Stimulated activated CD8-positive, alpha-beta memory T cell treated with anti-CD3 and anti-CD28 coated beads, Interleukin-15, amount 100 ng/mL, for 1 hour (primary cell): ENCODE data around the gene SORCS2.

Experiments
- DNase-seq: peaks from one replicate; pipeline ENCODE4 v3.0.0-alpha.2; 2020; ENCODE audit warnings: low read depth

The SORCS2 gene

DNA sequence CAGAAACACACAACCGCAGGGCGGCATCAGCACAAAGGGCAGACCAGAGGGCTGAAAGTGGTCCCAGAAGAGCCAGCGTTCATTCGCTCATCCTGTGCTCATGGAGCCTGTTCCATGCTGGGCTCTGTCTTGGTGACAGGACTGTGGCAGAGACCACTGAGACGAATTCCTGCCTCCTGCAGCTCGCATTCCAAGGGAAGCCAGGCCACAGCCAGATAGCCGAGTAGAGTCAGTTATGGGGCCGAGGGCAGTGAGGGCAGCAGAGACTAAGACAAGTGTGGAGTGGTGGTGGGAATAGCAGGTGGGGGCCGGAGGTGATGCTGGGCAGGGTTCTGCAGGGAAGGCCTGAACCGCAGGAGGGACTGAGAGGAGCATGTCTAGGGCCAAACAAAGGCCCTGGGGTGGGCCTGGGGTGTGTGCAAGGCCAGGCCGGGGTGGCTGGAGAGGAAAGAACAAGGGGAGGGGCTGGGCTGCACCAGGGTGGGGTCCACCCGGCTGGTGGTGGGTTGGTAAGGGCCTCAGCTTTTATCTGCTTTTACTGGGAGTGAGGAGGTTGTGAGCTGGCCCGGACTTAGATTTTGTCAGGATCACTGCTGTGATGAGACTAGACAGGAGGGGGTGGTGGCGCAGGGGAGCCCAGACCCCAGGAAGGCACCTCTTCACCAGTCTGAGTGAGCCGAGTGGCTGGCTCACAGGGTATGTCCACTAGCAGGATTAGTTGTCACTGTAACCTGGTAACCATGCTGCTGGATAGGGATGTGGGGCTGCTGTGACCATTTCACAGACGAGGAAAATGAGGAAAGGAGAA is 236.1 kb downstream of the SORCS2 start:
- DNase-seq, result no peak

DNA sequence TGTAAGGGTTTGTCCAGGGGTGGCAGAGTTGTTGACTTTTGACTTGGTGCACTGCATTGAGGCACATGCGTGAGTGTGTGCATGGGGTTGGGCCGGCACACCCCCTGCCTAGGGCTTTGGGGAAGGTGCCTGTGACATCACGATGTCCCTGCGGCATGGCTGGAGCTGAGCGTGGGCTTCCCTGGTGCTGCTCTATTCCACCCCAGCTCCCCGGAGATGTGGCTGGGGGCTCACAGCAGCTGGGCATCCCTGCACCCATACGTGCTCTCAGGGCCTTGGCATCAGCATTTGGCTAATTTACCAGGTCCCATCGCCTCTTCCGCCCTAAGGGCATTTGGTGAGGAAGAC is 236.7 kb downstream of the SORCS2 start:
- no peak for DNase-seq

DNA sequence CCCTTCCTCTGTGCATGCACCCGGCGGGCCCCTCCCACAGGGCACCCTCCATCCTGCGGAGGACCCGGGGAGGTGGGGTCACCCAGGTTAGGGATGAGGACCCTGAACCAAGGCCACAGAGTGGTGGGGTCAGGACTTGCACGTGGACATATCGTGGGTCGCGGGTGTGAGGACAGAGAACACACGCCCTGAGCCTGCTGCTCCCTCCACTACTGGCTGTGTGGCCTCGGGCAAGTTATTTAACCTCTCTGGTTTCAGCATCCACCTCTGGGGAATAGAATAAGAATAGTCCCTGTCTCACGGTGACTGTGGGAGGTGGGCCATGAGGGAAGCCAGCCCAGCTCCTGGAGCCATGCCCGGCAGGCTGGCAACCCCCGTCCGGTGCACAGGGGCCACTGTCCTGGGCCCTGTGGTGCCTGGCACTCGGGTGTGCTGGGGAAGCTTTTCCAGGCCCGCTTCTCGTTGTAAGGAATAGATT is 237.3 kb downstream of the SORCS2 start:
- no peak for DNase-seq

DNA sequence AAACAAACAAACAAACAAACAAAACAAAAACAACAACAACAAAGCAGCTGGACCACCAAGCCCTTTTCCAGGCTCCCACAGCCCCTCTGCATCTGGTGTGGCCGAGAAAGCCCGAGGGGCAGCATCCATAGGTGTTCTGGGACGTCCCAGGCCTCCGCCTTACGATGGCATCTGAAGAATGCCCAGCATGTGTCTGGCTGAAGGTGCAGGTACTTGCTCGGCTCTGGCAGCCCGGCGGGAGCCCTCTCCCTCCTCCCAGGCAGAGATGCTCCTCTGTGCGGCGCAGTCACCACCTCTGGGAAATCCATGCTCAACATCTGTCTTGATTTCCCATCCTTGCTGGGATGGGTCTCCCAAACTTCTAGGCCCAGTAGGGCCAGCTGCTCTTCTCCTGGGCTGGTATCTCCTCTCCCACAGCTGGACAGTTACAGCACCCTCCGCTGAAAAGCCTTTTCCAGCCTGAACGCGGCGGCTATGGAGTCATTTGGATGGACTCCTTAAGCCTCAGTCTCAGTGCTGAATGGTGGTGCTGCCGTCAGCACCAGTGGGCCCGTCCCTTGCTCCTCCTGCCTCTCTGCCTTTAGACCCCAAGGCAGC is 238.1 kb downstream of the SORCS2 start:
- DNase-seq, result no peak

DNA sequence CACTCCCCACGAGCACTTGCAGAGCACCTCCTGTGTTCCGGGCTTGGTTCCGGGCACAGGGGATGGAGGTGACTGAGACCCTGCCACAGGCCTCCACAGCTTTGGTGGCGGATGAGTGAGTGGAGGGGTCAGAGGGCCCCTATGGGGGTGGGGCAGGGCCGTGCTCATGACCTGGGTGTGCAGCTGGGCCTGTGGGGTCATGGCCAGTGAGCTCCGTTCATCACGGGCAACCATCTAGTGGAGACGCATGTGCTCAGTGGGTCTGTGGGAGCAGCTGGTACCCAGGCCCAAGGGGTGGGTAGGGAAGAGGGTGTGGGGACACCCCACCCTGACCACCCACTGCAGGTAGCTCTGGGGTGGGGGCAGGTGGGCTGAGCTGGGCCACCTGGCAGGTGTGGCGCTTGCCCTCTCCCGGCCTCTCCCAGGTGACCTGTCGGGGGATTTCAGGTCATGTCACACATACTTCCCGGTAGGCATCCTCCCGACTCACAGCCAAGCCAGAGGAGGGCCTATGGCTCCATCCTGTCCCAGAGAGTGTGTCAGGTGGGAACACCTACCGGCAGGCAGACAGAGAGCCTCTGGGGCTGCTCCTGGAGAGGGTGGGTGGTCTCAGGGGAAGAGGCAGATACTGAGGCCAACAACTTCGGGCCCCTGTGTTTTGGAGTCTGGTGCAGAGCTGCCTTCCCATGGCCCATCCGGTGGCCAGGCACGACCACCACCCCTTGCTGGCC is 238.8 kb downstream of the SORCS2 start:
- DNase-seq, result no peak

DNA sequence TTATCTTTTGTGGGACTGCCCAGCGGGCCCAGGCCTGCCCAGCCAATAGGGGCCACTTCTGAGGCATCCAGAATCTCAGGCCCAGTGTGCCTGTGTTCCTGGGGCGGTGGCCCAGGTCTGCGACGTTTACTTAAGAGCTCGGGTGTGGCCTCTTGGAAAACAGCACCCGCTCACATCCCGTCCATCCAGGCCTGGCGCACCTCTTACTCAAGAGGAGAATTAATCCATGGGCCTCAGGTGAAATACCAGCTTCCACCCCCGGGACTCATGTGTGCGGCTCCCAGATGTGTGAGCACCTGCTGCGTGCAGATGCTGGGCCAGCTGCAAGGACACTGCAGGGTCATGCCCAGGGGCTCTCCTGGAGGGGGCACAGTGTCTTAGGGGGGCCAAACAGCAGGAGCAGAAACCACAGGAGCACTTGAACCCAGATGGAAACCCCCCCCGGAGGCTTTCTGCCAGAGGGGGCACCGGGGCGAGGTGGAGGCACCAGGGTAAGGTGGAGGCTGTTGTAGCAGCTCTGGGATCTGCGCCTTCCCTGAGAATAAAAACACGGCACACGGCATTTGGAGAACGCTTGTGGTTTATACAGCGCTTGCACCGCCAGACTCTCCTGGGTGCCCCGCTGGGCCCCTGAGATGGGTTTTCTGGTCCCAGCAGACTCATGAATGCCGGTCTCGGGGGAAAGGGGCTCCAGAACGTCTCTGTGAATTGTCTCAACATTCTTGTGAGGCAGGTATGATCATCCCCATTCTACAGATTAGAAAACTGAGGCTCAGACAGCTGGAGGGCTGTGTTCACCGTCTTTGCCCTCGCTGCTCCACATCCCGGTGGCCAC is 239.6 kb downstream of the SORCS2 start:
- no peak for DNase-seq

DNA sequence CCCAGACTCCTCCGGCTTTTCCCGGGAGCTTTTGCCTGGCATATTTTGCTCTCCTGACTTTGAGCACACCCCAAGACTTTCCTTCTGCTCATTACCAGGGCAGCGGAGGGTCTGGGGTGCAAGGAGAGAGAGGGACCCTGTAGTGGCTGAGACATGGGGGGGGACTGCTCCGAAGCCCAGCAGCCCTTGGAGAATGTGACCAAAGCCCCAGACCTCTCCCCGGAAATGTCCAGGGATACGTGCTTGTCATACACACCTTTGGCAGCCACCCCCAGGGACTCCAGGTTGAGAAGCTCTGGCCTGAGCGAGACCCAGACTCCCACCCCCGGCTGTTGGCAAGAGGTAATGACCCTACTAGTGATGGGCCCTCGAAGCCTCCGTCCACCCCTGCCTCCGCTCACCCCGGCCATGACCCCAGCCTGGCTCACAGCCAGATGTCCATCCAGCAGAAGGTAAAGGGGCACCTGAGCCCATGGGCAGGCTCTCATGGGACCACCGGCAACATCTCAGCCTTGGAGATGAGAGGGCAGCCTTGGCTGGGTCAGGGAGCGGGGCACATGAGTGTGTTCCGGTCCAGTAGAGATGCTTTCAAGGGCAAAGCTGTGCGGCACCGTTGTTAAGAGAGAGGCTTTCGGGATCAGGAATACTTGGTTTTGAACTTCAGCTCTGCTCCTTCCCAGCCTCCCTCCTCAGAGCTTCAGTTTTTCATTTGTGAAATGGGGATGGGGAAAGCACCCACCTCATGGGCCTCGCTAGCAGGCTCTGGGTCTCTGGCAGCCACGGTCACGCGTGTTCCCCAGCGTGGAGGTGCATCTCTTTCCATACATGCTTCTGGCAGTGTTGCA is 240.4 kb downstream of the SORCS2 start:
- DNase-seq, result no peak

DNA sequence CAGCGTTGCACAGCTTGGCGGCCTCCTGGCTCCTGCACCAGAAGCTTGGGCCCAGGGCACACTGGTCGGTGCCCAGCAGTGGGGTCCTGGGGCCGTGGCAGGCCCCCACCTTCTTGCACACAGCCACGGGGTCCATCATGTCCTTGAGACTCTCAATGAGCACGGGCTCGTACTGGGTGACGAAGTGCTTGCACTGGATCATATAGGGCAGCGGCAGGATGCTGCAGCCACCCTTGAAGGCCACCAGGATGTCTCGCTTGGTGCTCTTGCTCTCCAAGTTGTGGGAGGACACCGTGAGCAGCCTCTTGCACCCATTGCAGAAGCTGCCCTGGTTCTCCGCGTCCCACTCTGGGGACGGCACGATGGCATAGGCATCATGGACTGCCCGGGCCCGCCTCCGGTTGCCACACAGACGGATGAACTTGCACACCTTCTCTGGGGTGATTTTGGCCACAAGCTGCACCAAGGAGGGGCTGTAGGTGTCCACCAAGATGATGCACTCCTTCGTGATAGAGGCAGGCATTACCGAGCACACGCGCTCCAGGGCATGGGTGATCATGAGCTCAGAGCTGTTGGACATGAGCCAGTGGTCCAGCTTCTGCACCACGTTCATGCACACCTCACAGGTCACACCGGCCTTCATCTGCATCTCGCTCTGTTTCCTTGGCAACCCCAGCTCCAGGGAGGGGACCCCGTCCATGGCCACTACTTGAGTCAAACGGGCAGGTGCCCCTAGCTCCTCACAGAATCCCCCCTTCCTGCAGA is 241.2 kb downstream of the SORCS2 start:
- DNase-seq, result no peak

DNA sequence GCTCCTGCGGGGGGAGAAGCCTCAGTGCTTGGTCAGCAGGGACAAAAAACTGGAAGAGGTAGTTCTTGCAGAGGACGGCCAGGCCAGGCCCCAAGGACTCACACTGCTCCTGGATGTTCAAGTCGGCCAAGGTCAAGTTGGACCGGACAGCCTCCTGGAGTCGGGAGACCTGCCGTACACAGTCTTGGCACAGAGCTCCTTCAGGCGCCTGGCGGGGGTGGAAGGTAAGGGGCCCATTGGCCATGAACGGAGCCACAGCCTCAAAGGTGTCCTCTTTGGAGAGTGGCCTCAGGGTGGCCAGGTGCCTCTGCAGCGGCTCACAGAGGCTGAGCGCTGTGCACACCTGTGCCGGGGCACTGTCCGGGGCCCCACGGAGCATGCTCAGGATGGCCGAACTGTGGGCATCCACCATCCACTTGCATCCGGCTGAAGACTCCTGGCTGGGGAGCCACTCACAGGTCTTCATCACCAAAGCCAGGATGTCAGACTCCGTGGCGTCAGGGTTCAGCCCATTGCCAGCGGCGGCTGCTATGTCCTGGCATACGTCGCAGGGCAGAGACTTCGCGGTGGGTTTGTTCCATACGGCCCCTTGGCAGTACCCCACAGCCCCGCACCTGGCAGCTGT is 241.9 kb downstream of the SORCS2 start:
- no peak for DNase-seq

DNA sequence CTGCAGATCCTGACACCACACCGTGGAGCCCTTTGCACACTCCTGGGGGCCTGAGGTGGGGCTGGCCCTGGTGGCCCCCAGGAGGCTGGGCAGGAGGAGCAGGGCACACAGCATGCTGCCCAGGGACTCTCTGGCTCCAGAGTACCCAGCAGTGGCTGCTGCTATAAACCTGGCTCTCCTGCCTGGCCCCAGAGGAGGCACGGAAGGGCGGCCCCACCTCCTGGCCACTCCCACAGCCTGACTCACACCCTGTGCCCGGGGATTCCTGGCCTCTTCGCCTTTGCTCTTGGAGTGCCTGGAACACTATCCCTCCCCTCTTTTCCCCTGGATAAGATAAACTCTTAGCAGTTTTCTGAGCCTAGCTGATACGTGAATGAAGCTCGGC is 242.4 kb downstream of the SORCS2 start, which contains the start of gene PSAPL1:
PSAPL1 (minus strand) TSS at position 165 of the 385 bp plus-strand sequence; CDS start at position 114, 51 bp downstream.
- DNase-seq, result no peak

DNA sequence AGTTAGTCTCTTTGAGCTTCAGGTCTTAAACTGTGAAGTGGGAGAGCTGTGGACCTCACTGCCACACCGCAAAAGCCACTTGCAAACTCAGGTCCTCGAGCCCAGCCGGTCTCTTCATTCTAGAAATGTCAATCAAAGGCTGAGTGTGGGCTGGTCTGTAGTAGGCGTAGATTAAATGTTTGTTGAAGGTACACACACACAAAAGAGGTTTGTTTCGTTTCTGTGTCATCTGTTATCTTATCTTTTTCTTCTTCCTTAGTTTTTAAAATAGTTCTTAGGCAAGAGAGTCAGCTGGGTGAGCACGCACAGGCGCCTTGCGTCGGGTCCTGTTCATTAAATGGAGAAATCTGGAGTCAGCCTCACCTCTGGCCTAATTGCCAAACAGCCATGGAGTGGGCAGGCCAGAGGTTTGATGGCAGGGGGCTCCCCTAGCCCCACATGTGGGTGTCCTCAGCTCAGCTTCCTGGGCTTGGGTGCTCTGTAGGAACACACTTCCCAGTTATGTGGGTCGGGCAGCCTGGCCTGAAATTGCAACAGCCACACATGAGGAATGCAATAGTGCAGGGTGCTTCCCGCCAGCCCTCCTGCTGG is 243.2 kb downstream of the SORCS2 start:
- no peak for DNase-seq

DNA sequence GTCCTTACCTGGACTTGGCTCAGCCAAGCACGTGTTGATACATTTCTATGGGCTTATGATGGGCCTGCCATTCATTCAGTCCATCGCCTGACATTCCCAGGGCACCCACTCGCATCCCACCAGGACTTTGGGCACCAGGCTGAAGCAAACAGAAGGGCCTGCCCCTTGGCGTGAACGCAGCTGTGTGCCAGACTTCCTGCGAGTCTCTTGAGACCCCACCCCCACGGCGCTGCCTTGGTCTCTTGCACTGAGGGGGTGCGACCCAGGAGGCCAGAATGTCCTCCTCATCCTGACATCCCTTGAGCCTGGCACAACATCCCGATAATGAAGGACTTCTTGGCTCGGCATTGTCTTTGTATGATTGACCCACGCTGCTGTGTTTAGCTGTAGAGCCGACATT is 243.9 kb downstream of the SORCS2 start:
- DNase-seq, result no peak

DNA sequence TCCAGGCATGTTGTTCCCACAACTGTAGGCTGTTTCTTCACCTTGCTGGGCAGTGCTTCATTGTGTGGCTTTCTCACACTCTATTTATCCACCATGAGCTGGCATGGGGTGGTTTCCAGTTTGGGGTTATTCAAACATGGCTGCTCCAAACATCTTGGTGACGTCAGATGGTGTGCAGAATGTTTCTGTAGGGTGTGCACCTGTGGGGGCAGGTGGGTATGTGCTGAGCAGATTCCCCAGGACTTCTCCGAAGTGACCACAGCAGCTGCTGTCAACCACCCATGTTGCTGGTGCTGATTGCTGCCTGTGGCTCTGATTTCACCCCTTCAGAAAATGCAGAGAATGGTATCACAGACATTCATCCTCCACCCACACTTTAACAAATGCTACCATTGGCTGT is 247.4 kb downstream of the SORCS2 start:
- no peak for DNase-seq

DNA sequence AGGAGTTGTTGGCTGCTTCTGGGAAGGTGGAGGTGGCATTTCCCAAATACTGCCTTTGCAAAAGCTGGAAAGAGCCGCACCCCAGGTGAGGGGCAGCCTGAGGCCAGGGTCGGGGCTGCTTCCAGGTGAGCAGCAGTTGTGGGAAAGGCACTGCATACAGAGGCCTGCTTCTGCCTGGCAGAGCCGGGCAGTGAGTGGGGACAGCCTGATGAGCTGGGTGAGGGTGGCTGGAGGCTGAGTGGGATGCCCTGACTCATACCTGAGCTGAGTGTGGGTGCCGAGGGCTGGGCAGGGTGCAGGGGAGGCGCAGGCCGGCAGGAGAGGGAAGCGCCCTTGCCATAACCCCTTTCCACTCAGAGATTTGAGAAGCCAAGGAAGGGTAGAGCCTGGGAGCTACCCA is 248.9 kb downstream of the SORCS2 start:
- DNase-seq, result no peak

DNA sequence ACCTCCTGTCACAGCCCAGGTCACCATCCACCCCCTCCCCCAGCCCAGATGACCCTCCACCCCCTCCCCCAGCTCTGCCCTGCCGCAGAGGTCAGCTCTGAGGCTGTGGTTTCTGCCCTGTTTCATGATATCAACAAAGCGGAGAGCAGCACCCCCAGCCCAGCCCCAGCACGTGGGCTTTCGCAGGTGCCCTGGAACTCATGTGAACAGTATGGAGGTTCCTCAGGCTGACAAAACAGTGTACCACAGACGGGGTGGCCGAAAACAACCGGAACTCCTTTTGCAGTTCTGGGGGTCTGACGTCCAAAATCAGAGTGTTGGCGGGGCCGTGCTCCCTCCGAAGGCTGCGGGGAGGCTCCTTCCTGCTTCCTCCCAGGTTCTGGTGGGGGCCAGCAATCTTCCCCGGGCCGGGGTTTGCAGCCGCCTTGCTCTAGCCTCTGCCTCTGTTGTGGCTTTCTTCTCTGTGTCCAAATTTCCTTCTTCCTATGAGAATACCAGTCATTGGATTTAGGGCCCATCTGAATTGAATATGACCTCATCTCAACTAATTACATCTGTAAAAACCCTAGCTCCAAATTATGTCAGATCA is 250.3 kb downstream of the SORCS2 start:
- DNase-seq, result no peak

DNA sequence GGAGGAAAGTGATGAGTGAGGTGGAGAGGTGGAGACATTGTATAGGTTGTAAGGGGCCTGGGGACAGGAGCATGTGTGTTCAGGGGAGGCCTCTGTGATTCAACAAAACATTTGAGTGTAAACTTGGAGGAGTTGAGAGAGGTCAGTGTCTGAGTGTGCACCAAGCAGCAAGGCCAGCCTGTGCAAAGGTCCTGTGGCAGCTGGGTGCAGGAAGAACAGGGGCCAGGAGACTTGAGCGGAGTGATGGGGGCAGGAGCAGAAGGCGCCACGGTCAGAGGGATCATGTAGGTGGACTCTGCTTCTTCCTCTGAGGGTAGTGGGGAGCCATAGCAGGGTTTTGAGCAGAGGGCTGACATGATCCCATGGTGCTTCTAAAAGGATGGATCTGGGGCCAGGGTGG is 252.0 kb downstream of the SORCS2 start:
- no peak for DNase-seq

DNA sequence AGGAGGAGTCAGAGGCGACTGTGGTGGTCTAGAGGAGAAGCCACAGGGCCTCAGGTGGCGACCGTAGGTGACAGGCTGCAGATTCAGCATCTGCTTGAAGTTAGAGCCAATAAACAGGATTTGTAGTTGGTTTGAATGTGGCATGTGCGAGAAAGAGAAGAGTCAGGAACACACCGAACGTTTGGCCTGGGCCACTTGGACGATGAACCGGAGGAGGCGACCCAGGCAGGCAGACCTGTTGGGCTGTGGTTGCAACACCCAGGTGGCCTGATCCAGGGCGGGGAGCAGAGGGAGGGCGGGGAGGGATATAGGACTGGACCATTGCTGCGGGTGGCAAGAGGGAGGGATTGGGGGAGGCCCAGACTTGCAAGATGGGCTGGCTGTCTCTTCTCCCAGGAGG is 252.4 kb downstream of the SORCS2 start:
- no peak for DNase-seq

DNA sequence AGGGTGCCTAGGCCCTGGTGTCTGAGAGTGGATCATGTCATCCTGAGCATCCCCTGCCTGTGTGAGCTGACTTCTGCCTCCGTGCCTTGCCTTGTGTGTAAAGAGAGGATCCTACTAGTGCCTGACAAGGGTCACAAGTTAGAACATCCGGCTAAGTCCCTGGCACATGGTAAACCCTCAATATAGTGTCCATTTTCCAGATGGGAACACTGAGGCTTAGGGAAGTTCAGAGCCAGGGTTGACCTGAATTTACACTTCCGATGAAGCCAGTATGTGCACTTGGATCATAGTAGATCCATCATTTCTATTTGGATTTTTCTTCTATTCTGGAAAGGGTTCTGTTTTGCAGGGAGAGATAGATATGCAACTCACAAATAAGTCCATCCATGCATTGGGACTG is 254.9 kb downstream of the SORCS2 start:
- DNase-seq, result no peak

DNA sequence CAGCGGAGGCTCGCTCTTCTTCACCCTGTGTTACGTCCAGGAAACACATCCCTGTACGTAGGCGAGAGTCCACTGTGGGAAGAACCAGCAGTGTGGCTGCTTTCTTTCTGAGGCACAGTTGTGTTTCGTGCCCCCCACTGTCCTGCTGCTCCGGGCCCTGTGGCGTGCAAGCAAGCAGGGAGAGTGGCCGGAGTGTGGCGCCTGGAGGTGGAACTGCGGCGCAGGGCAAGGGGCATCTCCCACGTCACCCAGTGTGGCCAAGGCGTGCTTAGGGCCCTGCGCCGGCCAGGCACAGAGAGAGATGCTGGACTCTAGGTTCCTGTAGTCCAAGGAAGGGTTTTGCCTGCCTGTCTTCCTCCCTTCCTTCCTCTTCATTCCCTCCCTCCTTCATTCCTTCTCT is 255.7 kb downstream of the SORCS2 start:
- DNase-seq, result no peak
